ENCODE measurements around the gene PARD3. TPM values are rescaled to one million over a fixed set of nuclear protein-coding genes. Genes with fewer than 3 reads are reported as not detected.

The PARD3 gene
- total RNA-seq, 3 donors from 2014 or later: 48.2 to 93.7 (median 60.6) TPM

DNA sequence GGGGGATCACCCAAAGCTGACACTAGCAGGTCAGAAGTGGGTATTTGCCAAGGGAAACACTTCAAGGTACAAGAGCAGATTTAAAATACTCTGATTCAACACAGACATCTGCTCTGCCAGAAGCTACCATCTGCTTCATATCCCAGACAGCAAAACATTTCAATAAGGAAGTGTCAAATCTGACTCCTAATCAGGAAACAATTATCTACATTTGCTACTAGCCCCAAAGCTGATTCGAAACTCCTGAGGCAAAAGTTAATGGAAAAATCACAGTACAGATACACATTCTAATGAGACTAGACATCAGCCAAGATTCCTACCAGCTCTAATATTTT, 48.9 kb downstream of the PARD3 start:
- H3K4me1 ChIP-seq: no peaks in the 10 kb centered on the region
- no peak for DNase-seq (ENCODE audit: low spot score in 2 of 2)
- H3K27ac ChIP-seq: peak overlapping the region; percentile 2 to 48
- no peak for TF ChIP-seq POLR2AphosphoS5 (IDR thresholded peaks at IDR 0.05)
- no peak for TF ChIP-seq POLR2A (IDR thresholded peaks at IDR 0.05)
- TF ChIP-seq, protein P1, sequence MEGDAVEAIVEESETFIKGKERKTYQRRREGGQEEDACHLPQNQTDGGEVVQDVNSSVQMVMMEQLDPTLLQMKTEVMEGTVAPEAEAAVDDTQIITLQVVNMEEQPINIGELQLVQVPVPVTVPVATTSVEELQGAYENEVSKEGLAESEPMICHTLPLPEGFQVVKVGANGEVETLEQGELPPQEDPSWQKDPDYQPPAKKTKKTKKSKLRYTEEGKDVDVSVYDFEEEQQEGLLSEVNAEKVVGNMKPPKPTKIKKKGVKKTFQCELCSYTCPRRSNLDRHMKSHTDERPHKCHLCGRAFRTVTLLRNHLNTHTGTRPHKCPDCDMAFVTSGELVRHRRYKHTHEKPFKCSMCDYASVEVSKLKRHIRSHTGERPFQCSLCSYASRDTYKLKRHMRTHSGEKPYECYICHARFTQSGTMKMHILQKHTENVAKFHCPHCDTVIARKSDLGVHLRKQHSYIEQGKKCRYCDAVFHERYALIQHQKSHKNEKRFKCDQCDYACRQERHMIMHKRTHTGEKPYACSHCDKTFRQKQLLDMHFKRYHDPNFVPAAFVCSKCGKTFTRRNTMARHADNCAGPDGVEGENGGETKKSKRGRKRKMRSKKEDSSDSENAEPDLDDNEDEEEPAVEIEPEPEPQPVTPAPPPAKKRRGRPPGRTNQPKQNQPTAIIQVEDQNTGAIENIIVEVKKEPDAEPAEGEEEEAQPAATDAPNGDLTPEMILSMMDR (IDR thresholded peaks at IDR 0.05): no peak
- H3K27me3 ChIP-seq: no peaks in the 10 kb centered on the region
- H3K9me3 ChIP-seq: no peaks in the 10 kb centered on the region
- intact Hi-C loops (cut with DNase I; ENCODE audit: low total_unique reads): no loop called here
- no peaks in the 10 kb centered on the region for H3K36me3 ChIP-seq
- H3K4me3 ChIP-seq: no peak overlapping the region

DNA sequence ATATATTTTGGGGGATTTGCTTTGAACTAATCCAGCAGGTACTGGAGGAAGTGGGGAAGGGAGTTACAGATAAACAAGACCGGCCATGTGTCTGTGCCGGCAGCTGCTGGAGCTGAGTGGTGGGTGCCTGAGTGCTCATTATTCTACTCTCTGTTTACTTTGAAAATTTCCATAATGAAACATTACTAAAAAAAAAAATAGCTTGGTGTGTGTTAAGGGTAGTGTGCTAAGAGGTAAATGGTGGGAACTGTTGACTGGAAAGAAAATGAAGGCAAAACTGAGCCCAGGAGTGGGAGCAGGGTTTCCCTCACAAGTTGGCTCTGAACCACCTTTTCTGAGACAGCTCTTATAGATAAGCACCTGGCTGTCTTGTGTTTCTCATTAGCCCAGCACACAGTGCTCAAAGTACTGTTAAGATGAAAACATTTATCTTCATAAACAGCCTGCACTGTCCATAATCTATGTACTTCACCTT, 50.6 kb downstream of the PARD3 start:
- Histone ChIP-seq H3K9me3 (no peaks in the 10 kb centered on the region), H3K4me3 (no peak overlapping the region), H3K36me3 (no peaks in the 10 kb centered on the region), H3K27ac (no peak overlapping the region), H3K4me1 (no peaks in the 10 kb centered on the region), H3K27me3 (no peaks in the 10 kb centered on the region)
- TF ChIP-seq POLR2AphosphoS5 (IDR thresholded peaks at IDR 0.05): no peak
- TF ChIP-seq, protein P1 (IDR thresholded peaks at IDR 0.05): no peak
- TF ChIP-seq POLR2A (IDR thresholded peaks at IDR 0.05): no peak
- no peak for DNase-seq (ENCODE audit: low spot score in 2 of 2)
- intact Hi-C loops (cut with DNase I; ENCODE audit: low total_unique reads): loop anchor here (5.0 kb wide), 1 partner anchor 123 kb away; no protein-coding TSS in a partner anchor

DNA sequence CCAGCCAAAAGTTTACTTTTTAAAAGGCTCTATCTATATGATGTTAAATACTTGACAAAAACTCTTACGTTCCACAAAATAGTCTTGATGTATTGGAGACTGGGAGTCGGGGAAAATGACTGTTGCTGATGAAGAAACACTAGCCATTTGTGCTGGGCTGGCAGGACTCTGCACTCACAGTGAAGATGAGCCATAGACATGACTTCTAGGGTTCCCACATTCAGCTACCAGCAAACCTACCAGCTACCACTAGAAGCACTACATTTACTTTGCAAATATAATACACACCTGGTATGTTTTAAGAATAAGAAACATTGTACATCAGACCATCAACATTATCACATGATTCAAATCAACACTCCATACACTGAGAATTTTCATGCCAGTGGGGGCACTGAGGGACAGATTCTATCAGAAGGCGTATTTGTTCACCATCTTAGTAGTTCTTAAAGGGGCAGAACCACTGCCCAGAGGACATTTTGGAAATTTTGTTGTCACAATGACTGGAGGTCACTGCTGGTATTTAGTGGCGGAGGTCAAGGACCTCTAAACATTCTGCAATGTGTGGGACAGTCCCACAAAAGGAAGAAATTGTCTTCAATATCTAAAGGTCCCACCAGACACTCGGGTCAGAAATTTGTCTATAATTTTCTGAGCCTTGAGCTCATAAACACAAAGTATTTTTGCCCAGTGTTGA, 52.3 kb downstream of the PARD3 start:
- H3K27ac ChIP-seq: no peak overlapping the region
- no peak overlapping the region for H3K4me3 ChIP-seq
- H3K4me1 ChIP-seq: no peaks in the 10 kb centered on the region
- no peak for TF ChIP-seq POLR2A (IDR thresholded peaks at IDR 0.05)
- TF ChIP-seq, protein P1 (IDR thresholded peaks at IDR 0.05): no peak
- TF ChIP-seq POLR2AphosphoS5 (IDR thresholded peaks at IDR 0.05): no peak
- H3K36me3 ChIP-seq: no peaks in the 10 kb centered on the region
- no peaks in the 10 kb centered on the region for H3K9me3 ChIP-seq
- intact Hi-C loops (cut with DNase I; ENCODE audit: low total_unique reads): loop anchor here (5.0 kb wide), 1 partner anchor 125 kb away; no protein-coding TSS in a partner anchor
- DNase-seq (ENCODE audit: low spot score in 2 of 2): no peak
- no peaks in the 10 kb centered on the region for H3K27me3 ChIP-seq

DNA sequence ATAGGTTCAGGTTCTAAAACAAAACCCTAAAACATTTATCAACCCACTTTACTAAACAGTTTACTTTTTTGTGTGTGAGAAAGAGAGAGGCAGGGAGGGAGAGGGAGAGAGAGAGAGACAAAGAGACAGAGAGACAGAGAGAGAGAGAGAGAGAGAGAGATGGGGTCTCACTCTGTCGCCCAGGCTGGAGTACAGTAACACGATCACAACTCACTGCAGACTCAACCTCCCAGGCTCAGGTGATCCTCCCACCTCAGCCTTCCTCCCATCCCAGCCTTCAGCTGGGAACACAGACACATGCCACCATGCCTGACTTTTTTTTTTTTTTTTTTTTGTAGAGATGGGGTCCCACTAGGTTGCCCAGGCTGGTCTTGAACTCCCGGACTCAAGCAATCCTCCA, 52.9 kb downstream of the PARD3 start:
- no peak for DNase-seq (ENCODE audit: low spot score in 2 of 2)
- intact Hi-C loops (cut with DNase I; ENCODE audit: low total_unique reads): loop anchor here (5.0 kb wide), 1 partner anchor 125 kb away; no protein-coding TSS in a partner anchor
- TF ChIP-seq POLR2AphosphoS5 (IDR thresholded peaks at IDR 0.05): no peak
- no peak for TF ChIP-seq POLR2A (IDR thresholded peaks at IDR 0.05)
- TF ChIP-seq, protein P1 (IDR thresholded peaks at IDR 0.05): no peak

DNA sequence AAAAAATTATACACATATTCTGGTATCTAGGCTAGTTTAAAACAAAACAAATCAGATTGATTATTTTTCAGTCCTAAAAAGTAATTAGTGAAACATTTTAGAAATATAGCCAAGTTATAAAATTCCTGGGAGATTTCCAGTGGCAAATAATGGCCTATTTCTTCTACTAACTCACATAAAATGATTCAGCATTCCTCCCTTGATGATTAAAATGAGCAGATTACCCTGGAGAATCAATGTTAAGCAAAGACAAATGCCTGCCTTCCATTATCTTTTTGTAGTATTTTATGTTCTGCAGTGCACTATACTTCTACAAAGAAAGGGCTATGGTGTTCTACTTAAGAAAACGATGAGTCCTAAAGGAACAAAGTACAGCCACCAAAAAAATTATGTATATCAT, 53.6 kb downstream of the PARD3 start:
- TF ChIP-seq POLR2AphosphoS5 (IDR thresholded peaks at IDR 0.05) (no peak), POLR2A (IDR thresholded peaks at IDR 0.05) (no peak)
- TF ChIP-seq, protein P1 (IDR thresholded peaks at IDR 0.05): no peak
- Histone ChIP-seq H3K27me3 (no peaks in the 10 kb centered on the region), H3K27ac (no peak overlapping the region), H3K4me1 (no peaks in the 10 kb centered on the region), H3K36me3 (no peaks in the 10 kb centered on the region), H3K9me3 (no peaks in the 10 kb centered on the region), H3K4me3 (no peak overlapping the region)
- DNase-seq (ENCODE audit: low spot score in 2 of 2): no peak
- intact Hi-C loops (cut with DNase I; ENCODE audit: low total_unique reads): loop anchor here (5.0 kb wide), 1 partner anchor 126 kb away; no protein-coding TSS in a partner anchor

More for the DNA sequence above, 52.9 kb downstream of the PARD3 start:
- H3K27me3 ChIP-seq: no peaks in the 10 kb centered on the region
- no peaks in the 10 kb centered on the region for H3K9me3 ChIP-seq
- H3K4me1 ChIP-seq: no peaks in the 10 kb centered on the region
- no peak overlapping the region for H3K4me3 ChIP-seq
- H3K36me3 ChIP-seq: no peaks in the 10 kb centered on the region
- no peak overlapping the region for H3K27ac ChIP-seq
